K562 (cell line): ENCODE results near the gene PLPP6. TPM values are rescaled to one million over a fixed set of nuclear protein-coding genes. Genes with fewer than 3 reads are reported as not detected.

Experiments used
- ARNT ChIP-seq, 2 experiments: fragments of 450-650 bp; IDR thresholded peaks; 2 replicates each; pipeline ENCODE4 v1.6.1; 2016; ENCODE audit warnings: mild to moderate bottlenecking in 1 of 2
- CEBPG ChIP-seq, 3 experiments: fragments of 200-800 bp in 1 of 3; sonication (Bioruptor generic) in 1 of 3; sonication (generic) in 1 of 3; formaldehyde crosslinking in 1 of 3; IDR thresholded peaks in 2 of 3; conservative IDR thresholded peaks in 1 of 3; 2 replicates each; pipeline versions ENCODE4 v1.6.1 to v1.8.0; 2016 to 2022; ENCODE audit warnings: missing compliant biosample characterization in 2 of 3, missing genetic modification characterization in 2 of 3, mild to moderate bottlenecking in 1 of 3, missing genetic modification reagents in 1 of 3
- CREM ChIP-seq: IDR thresholded peaks from 2 replicates; pipeline ENCODE4 v1.6.1; 2014; ENCODE audit warnings: antibody characterized with exemption, low read depth
- E2F6 ChIP-seq, 2 experiments: IDR thresholded peaks; 2 replicates each; pipeline ENCODE4 v1.6.1; 2011; ENCODE audit warnings: borderline replicate concordance in 1 of 2, control low read depth in 1 of 2, low read depth in 1 of 2, low read length in 1 of 2, mild to moderate bottlenecking in 1 of 2, mixed read lengths in 1 of 2, moderate library complexity in 1 of 2; ENCODE audit not compliant: insufficient read depth in 1 of 2, insufficient read length in 1 of 2, poor library complexity in 1 of 2, severe bottlenecking in 1 of 2; ENCODE audit errors: extremely low read depth in 1 of 2
- JUND ChIP-seq, 2 experiments: IDR thresholded peaks; 2 replicates in 1 of 2; 3 replicates in 1 of 2; pipeline ENCODE4 v1.6.1; 2011; ENCODE audit warnings: borderline replicate concordance in 2 of 2, low read depth in 2 of 2, low read length in 2 of 2, improper control_type of control experiment in 1 of 2, missing biosample characterization in 1 of 2, missing genetic modification characterization in 1 of 2, missing genetic modification reagents in 1 of 2
- KLF13 ChIP-seq: fragments of 450-650 bp; IDR thresholded peaks from 2 replicates; pipeline ENCODE4 v1.6.1; 2016; ENCODE audit warnings: missing genetic modification characterization, low read depth, mild to moderate bottlenecking, missing compliant biosample characterization, moderate library complexity, borderline replicate concordance
- SOX6 ChIP-seq: fragments of 450-650 bp; IDR thresholded peaks from 2 replicates; pipeline ENCODE4 v1.6.1; 2014; ENCODE audit warnings: mild to moderate bottlenecking
- STAT5A ChIP-seq: IDR thresholded peaks from 2 replicates; pipeline ENCODE4 v1.6.1; 2012; ENCODE audit warnings: low read length, inconsistent platforms, borderline replicate concordance
- TFAP4 ChIP-seq: sonication (generic); formaldehyde crosslinking; IDR thresholded peaks from 2 replicates; pipeline ENCODE4 v1.8.0; 2022; ENCODE audit warnings: missing genetic modification reagents, mild to moderate bottlenecking, moderate library complexity, borderline replicate concordance
- THAP12 ChIP-seq: fragments of 250-450 bp; sonication (Bioruptor Pico); IDR thresholded peaks from 2 replicates; pipeline ENCODE4 v1.9.0; 2021; ENCODE audit warnings: mild to moderate bottlenecking, inconsistent platforms
- ZBTB11 ChIP-seq, 3 experiments: fragments of 200-800 bp in 1 of 3; fragments of 250-450 bp in 1 of 3; fragments of 450-650 bp in 1 of 3; sonication (Bioruptor Pico) in 1 of 3; sonication (Bioruptor generic) in 1 of 3; formaldehyde crosslinking in 1 of 3; IDR thresholded peaks; 2 replicates each; pipeline versions ENCODE4 v1.6.1 to v1.8.0; 2016 to 2022; ENCODE audit warnings: mild to moderate bottlenecking in 2 of 3, missing genetic modification characterization in 2 of 3, missing compliant biosample characterization in 1 of 3, moderate library complexity in 1 of 3
- ZBTB43 ChIP-seq: sonication (generic); formaldehyde crosslinking; IDR thresholded peaks from 2 replicates; pipeline ENCODE4 v1.8.0; 2023; ENCODE audit warnings: mild to moderate bottlenecking, missing genetic modification reagents
- ZNF174 ChIP-seq: fragments of 250-450 bp; sonication (Bioruptor Pico); IDR thresholded peaks from 2 replicates; pipeline ENCODE4 v1.4.0; 2020; ENCODE audit warnings: mild to moderate bottlenecking
- ZNF445 ChIP-seq: fragments of 250-450 bp; sonication (Bioruptor Pico); IDR thresholded peaks from 2 replicates; pipeline ENCODE4 v1.4.0; 2020; ENCODE audit warnings: low read depth, mild to moderate bottlenecking, moderate library complexity
- polyA plus RNA-seq, 8 experiments: library from polyadenylated mRNA; depleted of rRNA in 4 of 8; stranded (reverse) in 5 of 8; unstranded in 3 of 8; fragments of >200 nt; fragmentation: Nextera tagmentation in 2 of 8; fragmentation: Illumina TruSeq in 1 of 8; extraction: Ambion mirVana in 2 of 8; extraction: Trizol in 1 of 8; gene quantifications; 2 replicates each; pipeline versions ENCODE4 v1.2.1 to v1.2.3, GENCODE V29; 2011 to 2014; ENCODE audit warnings: inconsistent platforms in 1 of 8, missing spikeins in 1 of 8
- total RNA-seq, 7 experiments: library from RNA; depleted of rRNA in 6 of 7; stranded (reverse); fragments of >200 nt in 6 of 7; fragmentation: Illumina TruSeq in 2 of 7; extraction: Trizol in 2 of 7; gene quantifications; 2 replicates each; pipeline versions ENCODE4 v1.2.1 to v1.2.3, GENCODE V29; 2011 to 2021; ENCODE audit warnings: low replicate concordance in 1 of 7

PLPP6 gene
- total and polyA plus RNA-seq, 9 of the 15 experiments (the other 6 are each of a cell fraction or from before 2014, with no cell fraction given) = 1.9 to 8.9 (median 5.6) TPM

- TF ChIP-seq STAT5A = no peak
- TF ChIP-seq ZBTB43 (CRISPR knock-in tag) = no peak
- TF ChIP-seq CEBPG (CRISPR knock-in tag; IDR thresholded peaks at IDR 0.05) = peak; percentile 46; the same call in 1 of the 2 replicates
- no peak for TF ChIP-seq CEBPG (tag; conservative IDR thresholded peaks at IDR 0.05 in 1 of 2, IDR thresholded peaks at IDR 0.05 in 1 of 2)
- no peak for TF ChIP-seq ZNF174 (CRISPR knock-in tag)
- peak; percentile 10 to 77 for TF ChIP-seq E2F6 (IDR thresholded peaks at IDR 0.05; ENCODE audit: borderline replicate concordance in 1 of 2, extremely low read depth in 1 of 2, insufficient read depth in 1 of 2, insufficient read length in 1 of 2, low read depth in 1 of 2, low read length in 1 of 2, poor library complexity in 1 of 2, severe bottlenecking in 1 of 2)
- TF ChIP-seq ZBTB11 (CRISPR knock-in tag; IDR thresholded peaks at IDR 0.05) = peak; percentile 80 to 95 (median 93); a peak in 5 of 6 replicates
- no peak for TF ChIP-seq ARNT (IDR thresholded peaks at IDR 0.05)
- no peak for TF ChIP-seq SOX6
- TF ChIP-seq CREM = peak; percentile 46; the same call in 1 of the 2 replicates
- no peak for TF ChIP-seq ZNF445 (CRISPR knock-in tag)
- TF ChIP-seq TFAP4 (CRISPR knock-in tag) = peak; percentile 41
- TF ChIP-seq THAP12 (CRISPR knock-in tag) = no peak
- 0 out of 2 replicates have a peak, but pooled peaks have one; percentile 4 for TF ChIP-seq JUND (IDR thresholded peaks at IDR 0.05; ENCODE audit: borderline replicate concordance, low read depth, low read length)
- TF ChIP-seq JUND (tag; IDR thresholded peaks at IDR 0.05; ENCODE audit: borderline replicate concordance, low read depth, low read length) = no peak; the same call in 2 of the 3 replicates
- 0 out of 2 replicates have a peak, but pooled peaks have one; percentile 9 for TF ChIP-seq KLF13
These were observed at the start of gene PLPP6 (continued) for GRCh38 chr9:4662108-4662988.
